HL-60 (cell line): ENCODE measurements around the gene SPINT1.

Experiments
- DNase-seq, 2 experiments: peaks; one replicate each; pipeline ENCODE4 v3.0.0-alpha.2; 2010 to 2020; ENCODE audit warnings: low read depth in 1 of 2, low spot score in 1 of 2
- H3K27ac ChIP-seq: fragments of 250-450 bp; sonication (Bioruptor Pico); replicated peaks from 2 replicates; pipeline ENCODE4 v1.5.1; 2020; ENCODE audit warnings: mild to moderate bottlenecking, moderate library complexity
- H3K27me3 ChIP-seq: fragments of 250-450 bp; sonication (Bioruptor Pico); 2 replicates; pipeline ENCODE4 v1.5.1; 2021; ENCODE audit warnings: mild to moderate bottlenecking, moderate library complexity; ENCODE audit not compliant: insufficient read depth, poor library complexity, severe bottlenecking
- H3K4me3 ChIP-seq: replicated peaks from 2 replicates; pipeline ENCODE4 v1.5.1; 2011; ENCODE audit warnings: mild to moderate bottlenecking, control low read depth, low read length; ENCODE audit not compliant: insufficient read depth
- GABPA ChIP-seq: IDR thresholded peaks from 2 replicates; pipeline ENCODE4 v1.6.1; 2012; ENCODE audit warnings: low read depth
- POLR2AphosphoS5 ChIP-seq: IDR thresholded peaks from 2 replicates; pipeline ENCODE4 v1.6.1; 2012; ENCODE audit warnings: low read depth
- REST ChIP-seq: IDR thresholded peaks from 2 replicates; pipeline ENCODE4 v1.6.1; 2012; ENCODE audit warnings: low read depth; ENCODE audit not compliant: insufficient replicate concordance
- SPI1 ChIP-seq: IDR thresholded peaks from 2 replicates; pipeline ENCODE4 v1.6.1; 2012; ENCODE audit warnings: low read depth, mild to moderate bottlenecking, borderline replicate concordance
- TF ChIP-seq, protein P1 (sequence below): IDR thresholded peaks from one replicate; pipeline ENCODE4 v1.5.1; 2011; ENCODE audit warnings: low read length, control low read depth, inconsistent platforms; ENCODE audit not compliant: insufficient read depth

The SPINT1 gene

GRCh38 chr15:40815042-40815698 lies 28.7 kb upstream of the SPINT1 start:
- TF ChIP-seq, protein P1, sequence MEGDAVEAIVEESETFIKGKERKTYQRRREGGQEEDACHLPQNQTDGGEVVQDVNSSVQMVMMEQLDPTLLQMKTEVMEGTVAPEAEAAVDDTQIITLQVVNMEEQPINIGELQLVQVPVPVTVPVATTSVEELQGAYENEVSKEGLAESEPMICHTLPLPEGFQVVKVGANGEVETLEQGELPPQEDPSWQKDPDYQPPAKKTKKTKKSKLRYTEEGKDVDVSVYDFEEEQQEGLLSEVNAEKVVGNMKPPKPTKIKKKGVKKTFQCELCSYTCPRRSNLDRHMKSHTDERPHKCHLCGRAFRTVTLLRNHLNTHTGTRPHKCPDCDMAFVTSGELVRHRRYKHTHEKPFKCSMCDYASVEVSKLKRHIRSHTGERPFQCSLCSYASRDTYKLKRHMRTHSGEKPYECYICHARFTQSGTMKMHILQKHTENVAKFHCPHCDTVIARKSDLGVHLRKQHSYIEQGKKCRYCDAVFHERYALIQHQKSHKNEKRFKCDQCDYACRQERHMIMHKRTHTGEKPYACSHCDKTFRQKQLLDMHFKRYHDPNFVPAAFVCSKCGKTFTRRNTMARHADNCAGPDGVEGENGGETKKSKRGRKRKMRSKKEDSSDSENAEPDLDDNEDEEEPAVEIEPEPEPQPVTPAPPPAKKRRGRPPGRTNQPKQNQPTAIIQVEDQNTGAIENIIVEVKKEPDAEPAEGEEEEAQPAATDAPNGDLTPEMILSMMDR = no peak
- TF ChIP-seq GABPA (no peak), SPI1 (no peak), REST (no peak)
- DNase-seq = no peak
- no peak overlapping the region for H3K27ac ChIP-seq

GRCh38 chr15:40819048-40819447 lies 24.8 kb upstream of the SPINT1 start:
- TF ChIP-seq, protein P1 = no peak
- TF ChIP-seq SPI1 (no peak), REST (no peak), POLR2AphosphoS5 (no peak)
- no peak overlapping the region for H3K4me3 ChIP-seq
- no peak for DNase-seq
- H3K27ac ChIP-seq = no peak overlapping the region
- H3K27me3 ChIP-seq = no peaks in the 10 kb centered on the region

More at GRCh38 chr15:40815042-40815698, 28.7 kb upstream of the SPINT1 start:
- H3K27me3 ChIP-seq = no peaks in the 10 kb centered on the region
- H3K4me3 ChIP-seq = no peak overlapping the region

- TF ChIP-seq REST = no peak
- no peak for TF ChIP-seq POLR2AphosphoS5
- no peak for TF ChIP-seq SPI1
- TF ChIP-seq, protein P1 = no peak
- no peak for TF ChIP-seq GABPA
- Histone ChIP-seq H3K27me3 (no peaks in the 10 kb centered on the region), H3K27ac (no peak overlapping the region), H3K4me3 (no peak overlapping the region)
- no peak for DNase-seq
Measured at GRCh38 chr15:40821195-40821594, 22.7 kb upstream of the SPINT1 start.
